ENCODE measurements around the gene SYCE3. TPM values are rescaled to one million over a fixed set of nuclear protein-coding genes. Genes with fewer than 3 reads are reported as not detected.

The SYCE3 gene
- total RNA-seq, 2 experiments from 2014 or later, result not detected

DNA sequence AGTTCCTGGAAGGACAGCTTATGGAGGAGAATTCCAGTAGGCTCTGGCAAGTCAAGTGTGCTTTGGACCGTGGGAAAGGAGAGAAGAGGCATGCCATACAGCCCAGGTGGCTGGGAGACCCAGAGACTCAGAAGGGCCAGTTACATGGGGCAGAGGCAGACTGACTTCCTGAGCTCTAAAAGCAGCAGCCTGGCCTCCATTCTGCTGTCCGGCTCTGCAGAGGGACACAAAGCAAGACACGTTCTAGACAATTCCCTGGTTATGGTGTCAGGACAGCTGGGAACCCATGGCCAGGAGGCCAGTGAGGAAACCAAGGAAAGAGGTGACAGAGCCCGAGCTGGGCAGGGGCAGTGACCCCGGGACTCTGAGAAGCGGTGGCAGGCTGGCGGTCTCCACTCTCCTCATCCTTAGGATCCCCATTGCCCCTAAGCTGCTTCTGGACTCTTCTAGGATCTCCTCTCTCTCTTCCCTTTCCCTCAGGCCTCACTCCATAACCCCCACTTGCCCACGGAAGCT, 12.8 kb upstream of the SYCE3 start:
- intact Hi-C loops (cut with micrococcal nuclease; ENCODE audit: unreplicated experiment), result no loop called here
- Histone ChIP-seq H3K36me3 (ENCODE audit: insufficient read depth, low read length) (peaks cover 92% of the 10 kb centered on the region), H3K4me1 (ENCODE audit: insufficient read depth, low read length, poor library complexity, severe bottlenecking) (peaks cover 13% of the 10 kb centered on the region), H3K4me2 (ENCODE audit: low read length) (no peak overlapping the region), H2AFZ (ENCODE audit: low read length) (no peak overlapping the region), H4K20me1 (ENCODE audit: insufficient read depth, low read length) (no peaks in the 10 kb centered on the region), H3K9me3 (ENCODE audit: low read length) (no peaks in the 10 kb centered on the region), H3K27ac (ENCODE audit: low read depth, low read length, poor library complexity, severe bottlenecking) (no peak overlapping the region), H3K4me3 (ENCODE audit: low read depth, low read length, poor library complexity, severe bottlenecking) (no peak overlapping the region), H3K79me2 (ENCODE audit: insufficient read depth, low read depth, low read length) (no peaks in the 10 kb centered on the region), H3K9me2 (ENCODE audit: insufficient read depth, low read length) (no peaks in the 10 kb centered on the region)
- POLR2A ChIA-PET, result interaction anchor here (1.6 kb wide), 1 partner anchor 10 kb away, joined by 7 read pairs; no protein-coding TSS in a partner anchor
- no TSS peak for BruUV-seq (replicated peaks)
- CTCF ChIA-PET (ENCODE audit: unreplicated experiment), result interaction anchor here (1.0 kb wide), 1 partner anchor 13 kb away, joined by 3 read pairs; the partner anchor contains the start of gene SYCE3
- DNase-seq (ENCODE audit: low spot score), result no peak
- TF ChIP-seq CTCF (conservative IDR thresholded peaks at IDR 0.05; ENCODE audit: low read length) (no peak), EZH2phosphoT487 (IDR thresholded peaks at IDR 0.05; ENCODE audit: borderline replicate concordance, low read depth, low read length) (no peak)

GRCh38 chr22:50574383-50574755, 11.7 kb upstream of the SYCE3 start:
- Histone ChIP-seq H3K9me2 (ENCODE audit: insufficient read depth, low read length) (no peaks in the 10 kb centered on the region), H3K4me1 (ENCODE audit: insufficient read depth, low read length, poor library complexity, severe bottlenecking) (peaks cover 24% of the 10 kb centered on the region), H3K4me3 (ENCODE audit: low read depth, low read length, poor library complexity, severe bottlenecking) (no peak overlapping the region), H3K79me2 (ENCODE audit: insufficient read depth, low read depth, low read length) (no peaks in the 10 kb centered on the region), H2AFZ (ENCODE audit: low read length) (no peak overlapping the region), H3K36me3 (ENCODE audit: insufficient read depth, low read length) (peaks cover 92% of the 10 kb centered on the region), H3K9me3 (ENCODE audit: low read length) (no peaks in the 10 kb centered on the region), H4K20me1 (ENCODE audit: insufficient read depth, low read length) (no peaks in the 10 kb centered on the region), H3K27ac (ENCODE audit: low read depth, low read length, poor library complexity, severe bottlenecking) (no peak overlapping the region), H3K4me2 (ENCODE audit: low read length) (no peak overlapping the region)
- ChIA-PET CTCF (ENCODE audit: unreplicated experiment) (no interaction called here), POLR2A (interaction anchor here (1.6 kb wide), 1 partner anchor 9 kb away, joined by 7 read pairs; no protein-coding TSS in a partner anchor)
- BruUV-seq (replicated peaks), result no TSS peak
- intact Hi-C loops (cut with micrococcal nuclease; ENCODE audit: unreplicated experiment), result no loop called here
- no peak for TF ChIP-seq EZH2phosphoT487 (IDR thresholded peaks at IDR 0.05; ENCODE audit: borderline replicate concordance, low read depth, low read length)
- TF ChIP-seq CTCF (conservative IDR thresholded peaks at IDR 0.05; ENCODE audit: low read length), result no peak
- DNase-seq (ENCODE audit: low spot score), result no peak

DNA sequence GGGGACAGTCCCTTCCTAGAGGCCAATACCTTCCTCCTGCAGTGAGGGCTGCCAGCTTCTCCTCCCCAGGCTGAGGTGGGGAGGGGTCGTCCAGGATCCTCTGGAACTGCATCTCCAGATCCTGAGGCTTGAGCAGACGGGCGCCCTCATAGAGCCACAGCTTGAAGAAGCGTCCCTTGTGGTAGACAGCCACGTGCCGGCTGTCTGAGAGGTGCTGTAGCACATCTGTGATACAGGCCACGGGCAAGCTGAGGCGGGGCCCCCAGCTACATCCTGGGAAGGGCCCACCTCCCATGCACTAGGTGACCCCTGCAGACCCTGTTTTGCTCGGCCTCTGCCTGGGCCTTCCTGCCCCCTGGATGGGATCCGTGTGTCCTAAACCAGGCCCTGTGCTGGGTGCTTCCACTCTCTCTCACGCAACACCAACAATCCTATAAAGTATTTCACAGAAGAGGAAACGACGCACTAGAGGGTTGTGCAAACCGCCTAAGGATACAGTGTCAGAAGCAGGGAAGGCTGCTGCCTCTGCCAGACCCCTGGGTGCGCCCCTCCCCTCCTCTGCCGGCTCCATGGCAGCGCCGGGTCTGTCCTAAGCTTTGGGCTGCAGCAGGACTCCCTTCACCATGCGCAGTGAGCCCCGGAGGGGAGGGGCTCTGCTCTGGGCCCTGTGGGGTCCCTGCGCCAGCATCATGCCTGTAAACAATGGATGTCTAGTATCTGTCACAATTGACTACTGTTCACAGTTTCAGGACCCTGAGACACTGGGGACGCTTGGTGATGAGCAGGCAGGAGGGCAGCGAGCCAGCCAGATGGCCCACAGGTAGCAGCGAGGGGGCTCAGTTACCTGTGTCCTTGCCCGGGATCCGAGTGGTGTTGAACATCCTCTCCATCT, 11.0 kb upstream of the SYCE3 start:
- Histone ChIP-seq H4K20me1 (ENCODE audit: insufficient read depth, low read length) (no peaks in the 10 kb centered on the region), H3K4me1 (ENCODE audit: insufficient read depth, low read length, poor library complexity, severe bottlenecking) (peaks cover 26% of the 10 kb centered on the region), H3K27ac (ENCODE audit: low read depth, low read length, poor library complexity, severe bottlenecking) (no peak overlapping the region), H3K79me2 (ENCODE audit: insufficient read depth, low read depth, low read length) (no peaks in the 10 kb centered on the region), H2AFZ (ENCODE audit: low read length) (no peak overlapping the region), H3K4me3 (ENCODE audit: low read depth, low read length, poor library complexity, severe bottlenecking) (no peak overlapping the region), H3K9me3 (ENCODE audit: low read length) (no peaks in the 10 kb centered on the region), H3K9me2 (ENCODE audit: insufficient read depth, low read length) (no peaks in the 10 kb centered on the region), H3K36me3 (ENCODE audit: insufficient read depth, low read length) (peaks cover 92% of the 10 kb centered on the region), H3K4me2 (ENCODE audit: low read length) (no peak overlapping the region)
- CTCF ChIA-PET (ENCODE audit: unreplicated experiment), result no interaction called here
- TF ChIP-seq EZH2phosphoT487 (IDR thresholded peaks at IDR 0.05; ENCODE audit: borderline replicate concordance, low read depth, low read length) (no peak), CTCF (conservative IDR thresholded peaks at IDR 0.05; ENCODE audit: low read length) (no peak)
- no TSS peak for BruUV-seq (replicated peaks)
- intact Hi-C loops (cut with micrococcal nuclease; ENCODE audit: unreplicated experiment), result no loop called here
- POLR2A ChIA-PET, result interaction anchor here (1.6 kb wide), 1 partner anchor 8 kb away, joined by 7 read pairs; no protein-coding TSS in a partner anchor
- no peak for DNase-seq (ENCODE audit: low spot score)

Measured in OCI-LY7 (cell line).